Esophagus squamous epithelium (tissue), 5 donors: ENCODE measurements around the gene FSHB. TPM values are rescaled to one million over a fixed set of nuclear protein-coding genes. Genes with fewer than 3 reads are reported as not detected.

Experiments used
- DNase-seq: peaks from one replicate; lab custom pipeline; 2025; lab: John Stamatoyannopoulos, UW
- H3K27ac ChIP-seq, 4 donors: fragments of 200-600 bp; sonication (generic); one replicate each; pipeline ENCODE4 v1.5.1; 2016 to 2019; ENCODE audit warnings: mild to moderate bottlenecking in 1 of 4
- H3K27me3 ChIP-seq, 4 donors: fragments of 200-600 bp; sonication (generic); 1 replicate in 3 of 4; 2 replicates in 1 of 4; pipeline versions ENCODE4 v1.5.1 to v1.6.0; 2017 to 2021; ENCODE audit warnings: antibody characterized with exemption in 1 of 4
- H3K36me3 ChIP-seq, 3 donors: fragments of 200-600 bp; sonication (generic); one replicate each; pipeline ENCODE4 v1.5.1; 2016 to 2019
- H3K4me1 ChIP-seq, 3 donors: fragments of 200-600 bp; sonication (generic); one replicate each; pipeline ENCODE4 v1.5.1; 2017 to 2019
- H3K4me3 ChIP-seq, 4 donors: fragments of 200-600 bp; sonication (generic); 1 replicate in 3 of 4; 2 replicates in 1 of 4; pipeline ENCODE4 v1.5.1; 2016 to 2019; ENCODE audit warnings: mild to moderate bottlenecking in 2 of 4, moderate library complexity in 1 of 4
- H3K9me3 ChIP-seq, 3 donors: fragments of 200-600 bp; sonication (generic); one replicate each; pipeline ENCODE4 v1.5.1; 2016 to 2019
- POLR2A ChIP-seq, 4 donors: fragments of 450-650 bp; IDR thresholded peaks; one replicate each; pipeline ENCODE4 v1.6.1; 2017; ENCODE audit warnings: antibody characterized with exemption in 4 of 4, mild to moderate bottlenecking in 4 of 4, moderate library complexity in 3 of 4
- whole genome bisulfite sequencing, 2 donors: methylation state at CpG; one replicate each; pipeline ENCODE4 v1.1.5; 2018; 5-methylcytosine and 5-hydroxymethylcytosine counted together
- intact Hi-C: fragments of 100-400 bp; cut with DNase I; formaldehyde crosslinking; loops from one replicate; pipeline ENCODE4 v1.15.0; 2022
- total RNA-seq, 4 donors: library from RNA; depleted of rRNA; stranded (reverse); fragments of >200 nt; gene quantifications; one replicate each; pipeline ENCODE4 v1.1.0, GENCODE V29; 2016
- TF ChIP-seq, protein P1 (sequence below), 6 experiments: fragments of 450-650 bp in 4 of 6; fragments of 200-600 bp in 2 of 6; sonication (generic) in 2 of 6; IDR thresholded peaks; one replicate each; pipeline ENCODE4 v1.5.1; 2016 to 2019; ENCODE audit warnings: antibody characterized with exemption in 6 of 6, mild to moderate bottlenecking in 4 of 6, moderate library complexity in 4 of 6
- donor health status: DM: yes; HTN: yes; CAD: no.

The FSHB gene
- total RNA-seq, 4 donors from 2014 or later: not detected

DNA sequence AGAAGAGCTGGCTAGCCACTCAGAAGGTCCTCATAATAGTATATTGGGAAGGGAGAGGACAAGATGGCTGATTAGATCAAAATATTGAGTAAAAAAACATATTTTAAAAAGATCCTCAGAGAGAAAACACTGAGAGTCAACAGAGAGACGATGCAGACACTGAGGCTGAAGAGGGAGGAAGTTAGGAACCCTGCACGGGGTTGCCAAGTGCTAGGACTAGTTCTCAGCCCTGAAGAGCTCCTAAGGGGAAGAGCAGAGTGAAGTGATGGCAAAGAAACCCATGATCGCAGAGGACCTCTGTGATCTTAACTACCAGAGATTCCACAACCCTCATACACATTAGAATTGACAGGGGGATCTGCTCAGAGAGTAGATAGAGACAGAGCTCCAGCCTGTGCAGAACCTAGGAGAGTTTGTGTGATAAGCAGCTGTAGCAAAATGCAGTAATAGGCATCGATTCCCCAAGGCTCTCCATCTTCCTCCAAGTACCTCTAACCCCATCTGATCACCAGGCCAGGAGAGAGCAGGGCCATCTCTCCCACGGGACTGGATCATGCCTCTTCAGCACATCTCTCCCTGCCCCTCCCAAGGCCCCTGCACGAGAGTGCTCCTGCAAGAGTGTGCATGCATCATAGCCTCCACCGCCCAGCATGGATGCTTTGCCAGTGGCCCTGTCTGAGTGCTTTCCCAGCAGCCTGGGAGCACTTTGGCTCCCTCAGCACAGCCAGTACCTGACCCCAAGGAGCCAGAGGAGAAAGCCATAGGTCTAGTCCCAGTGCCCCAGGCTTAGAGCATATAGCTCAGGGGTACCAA is 50.9 kb downstream of the FSHB start:
- no peak for DNase-seq
- 56 to 64% methylated on average over 4 to 7 of the region's 7 CpGs for WGBS, 2 donors
- H3K4me1 ChIP-seq: no peaks in the 10 kb centered on the region
- TF ChIP-seq, protein P1, sequence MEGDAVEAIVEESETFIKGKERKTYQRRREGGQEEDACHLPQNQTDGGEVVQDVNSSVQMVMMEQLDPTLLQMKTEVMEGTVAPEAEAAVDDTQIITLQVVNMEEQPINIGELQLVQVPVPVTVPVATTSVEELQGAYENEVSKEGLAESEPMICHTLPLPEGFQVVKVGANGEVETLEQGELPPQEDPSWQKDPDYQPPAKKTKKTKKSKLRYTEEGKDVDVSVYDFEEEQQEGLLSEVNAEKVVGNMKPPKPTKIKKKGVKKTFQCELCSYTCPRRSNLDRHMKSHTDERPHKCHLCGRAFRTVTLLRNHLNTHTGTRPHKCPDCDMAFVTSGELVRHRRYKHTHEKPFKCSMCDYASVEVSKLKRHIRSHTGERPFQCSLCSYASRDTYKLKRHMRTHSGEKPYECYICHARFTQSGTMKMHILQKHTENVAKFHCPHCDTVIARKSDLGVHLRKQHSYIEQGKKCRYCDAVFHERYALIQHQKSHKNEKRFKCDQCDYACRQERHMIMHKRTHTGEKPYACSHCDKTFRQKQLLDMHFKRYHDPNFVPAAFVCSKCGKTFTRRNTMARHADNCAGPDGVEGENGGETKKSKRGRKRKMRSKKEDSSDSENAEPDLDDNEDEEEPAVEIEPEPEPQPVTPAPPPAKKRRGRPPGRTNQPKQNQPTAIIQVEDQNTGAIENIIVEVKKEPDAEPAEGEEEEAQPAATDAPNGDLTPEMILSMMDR (IDR thresholded peaks at IDR 0.05): no peak
- TF ChIP-seq POLR2A (IDR thresholded peaks at IDR 0.05): no peak
- no peaks in the 10 kb centered on the region for H3K36me3 ChIP-seq
- intact Hi-C loops: no loop called here
- H3K27ac ChIP-seq: no peak overlapping the region
- no peak overlapping the region for H3K4me3 ChIP-seq
- H3K27me3 ChIP-seq: no peaks in the 10 kb centered on the region
- H3K9me3 ChIP-seq: no peaks in the 10 kb centered on the region

DNA sequence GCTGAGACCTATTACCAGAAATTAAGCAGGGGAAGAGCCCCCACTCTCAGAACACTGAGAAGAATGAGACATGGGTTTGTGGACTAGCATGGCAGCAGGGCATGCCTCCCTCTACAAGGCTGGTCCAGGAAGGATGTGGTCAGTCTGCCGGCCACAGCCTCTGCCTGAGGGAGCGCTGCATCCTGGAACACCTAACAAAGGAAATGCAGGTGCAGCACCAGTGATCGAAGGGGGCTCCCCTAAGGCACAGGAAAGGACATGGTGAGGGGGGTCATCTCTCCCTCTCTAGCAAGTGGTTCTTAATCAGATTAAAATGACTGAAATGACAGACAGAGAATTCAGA is 51.4 kb downstream of the FSHB start:
- H3K27me3 ChIP-seq: no peaks in the 10 kb centered on the region
- no peak for DNase-seq
- H3K9me3 ChIP-seq: no peaks in the 10 kb centered on the region
- no peaks in the 10 kb centered on the region for H3K36me3 ChIP-seq
- H3K4me1 ChIP-seq: no peaks in the 10 kb centered on the region
- H3K4me3 ChIP-seq: no peak overlapping the region
- intact Hi-C loops: no loop called here
- TF ChIP-seq, protein P1 (IDR thresholded peaks at IDR 0.05): no peak
- TF ChIP-seq POLR2A (IDR thresholded peaks at IDR 0.05): no peak
- 52 to 73% methylated on average over 2 to 3 of the region's 3 CpGs for WGBS, 2 donors
- no peak overlapping the region for H3K27ac ChIP-seq

Other genes starting within 250 kb of the FSHB start
- gene KCNA4, start 214.0 kb upstream of the FSHB start, total RNA-seq: not detected
- gene ARL14EP, start 92.1 kb downstream of the FSHB start, total RNA-seq: 10 to 100 TPM in 3 of 4 donors, 1 to 10 TPM in 1; 8.3 to 19.1 (median 13.3) TPM